Measurements from ENCODE around the gene ACOT11. TPM values are rescaled to one million over a fixed set of nuclear protein-coding genes. Genes with fewer than 3 reads are reported as not detected.

The ACOT11 gene
- total and polyA plus RNA-seq, 4 experiments from 2014 or later = 0.64 to 1.00 TPM; not detected in 2

- Mint-ChIP-seq H3K4me3 (no peak overlapping the region), H3K27ac (peak overlapping the region in 1 of 7 donors; percentile 42), H3K4me1 (peaks cover 10 to 15% (median 12%) of the 10 kb centered on the region in 4 donors), H3K27me3 (no peaks in the 10 kb centered on the region), H3K9me3 (no peaks in the 10 kb centered on the region), H3K36me3 (no peaks in the 10 kb centered on the region)
- Histone ChIP-seq H3K27ac (ENCODE audit: low read depth, low read length) (no peak overlapping the region), H3K36me3 (ENCODE audit: insufficient read depth, low read length) (no peaks in the 10 kb centered on the region), H3K4me3 (ENCODE audit: low read length in 2 of 2) (no peak overlapping the region), H3K9me3 (ENCODE audit: control insufficient read depth in 1 of 2, low read length in 2 of 2) (no peaks in the 10 kb centered on the region), H3K27me3 (ENCODE audit: insufficient read depth, low read length) (no peaks in the 10 kb centered on the region), H3K4me1 (ENCODE audit: insufficient read depth, low read length) (peaks cover 14% of the 10 kb centered on the region)
- DNase-seq = no peak
- intact Hi-C loops (cut with micrococcal nuclease) = no loop called here
- CTCF ChIA-PET (ENCODE audit: partially characterized antibody) = no interaction called here
- POLR2A ChIA-PET (ENCODE audit: partially characterized antibody) = no interaction called here
These were observed 60.7 kb downstream of the ACOT11 start for GRCh38 chr1:54608566-54609230.

- no peaks in the 10 kb centered on the region for H3K36me3 Mint-ChIP-seq
- intact Hi-C loops (cut with micrococcal nuclease) = no loop called here
- H3K9me3 Mint-ChIP-seq = no peaks in the 10 kb centered on the region
- Histone ChIP-seq H3K27me3 (ENCODE audit: insufficient read depth, low read length) (no peaks in the 10 kb centered on the region), H3K9me3 (ENCODE audit: control insufficient read depth in 1 of 2, low read length in 2 of 2) (no peaks in the 10 kb centered on the region), H3K4me3 (ENCODE audit: low read length in 2 of 2) (no peak overlapping the region), H3K36me3 (ENCODE audit: insufficient read depth, low read length) (no peaks in the 10 kb centered on the region), H3K27ac (ENCODE audit: low read depth, low read length) (no peak overlapping the region), H3K4me1 (ENCODE audit: insufficient read depth, low read length) (peaks cover 8% of the 10 kb centered on the region)
- POLR2A ChIA-PET (ENCODE audit: partially characterized antibody) = no interaction called here
- DNase-seq = no peak
- CTCF ChIA-PET (ENCODE audit: partially characterized antibody) = interaction anchor here (0.6 kb wide), 1 partner anchor 304 kb away, joined by 3 read pairs; no protein-coding TSS in a partner anchor
- H3K4me1 Mint-ChIP-seq = peaks cover 7 to 11% (median 11%) of the 10 kb centered on the region in 4 donors
- H3K4me3 Mint-ChIP-seq = no peak overlapping the region
- no peak overlapping the region for H3K27ac Mint-ChIP-seq
- H3K27me3 Mint-ChIP-seq = no peaks in the 10 kb centered on the region
These were observed 61.4 kb downstream of the ACOT11 start for GRCh38 chr1:54609301-54609921.

- Mint-ChIP-seq H3K9me3 (no peaks in the 10 kb centered on the region), H3K36me3 (no peaks in the 10 kb centered on the region), H3K4me1 (peaks cover under 1 to 5% (median 4%) of the 10 kb centered on the region in 4 donors), H3K4me3 (no peak overlapping the region), H3K27ac (no peak overlapping the region), H3K27me3 (peaks cover 0 to under 1% of the 10 kb centered on the region in 2 donors)
- H3K36me3 ChIP-seq (ENCODE audit: insufficient read depth, low read length) = no peaks in the 10 kb centered on the region
- H3K27me3 ChIP-seq (ENCODE audit: insufficient read depth, low read length) = no peaks in the 10 kb centered on the region
- intact Hi-C loops (cut with micrococcal nuclease) = no loop called here
- DNase-seq = no peak
- H3K9me3 ChIP-seq (ENCODE audit: control insufficient read depth in 1 of 2, low read length in 2 of 2) = no peaks in the 10 kb centered on the region
- ChIA-PET CTCF (ENCODE audit: partially characterized antibody) (interaction anchor here (0.6 kb wide), 1 partner anchor 305 kb away, joined by 3 read pairs; no protein-coding TSS in a partner anchor), POLR2A (ENCODE audit: partially characterized antibody) (no interaction called here)
- no peak overlapping the region for H3K27ac ChIP-seq (ENCODE audit: low read depth, low read length)
- H3K4me1 ChIP-seq (ENCODE audit: insufficient read depth, low read length) = peaks cover 2% of the 10 kb centered on the region
- H3K4me3 ChIP-seq (ENCODE audit: low read length in 2 of 2) = no peak overlapping the region
These were observed 62.0 kb downstream of the ACOT11 start for GRCh38 chr1:54610048-54610447.

- Histone ChIP-seq H3K27ac (ENCODE audit: low read depth, low read length) (no peak overlapping the region), H3K27me3 (ENCODE audit: insufficient read depth, low read length) (no peaks in the 10 kb centered on the region), H3K36me3 (ENCODE audit: insufficient read depth, low read length) (no peaks in the 10 kb centered on the region), H3K4me1 (ENCODE audit: insufficient read depth, low read length) (no peaks in the 10 kb centered on the region), H3K4me3 (ENCODE audit: low read length in 2 of 2) (no peak overlapping the region), H3K9me3 (ENCODE audit: control insufficient read depth in 1 of 2, low read length in 2 of 2) (no peaks in the 10 kb centered on the region)
- no peak for DNase-seq
- ChIA-PET POLR2A (ENCODE audit: partially characterized antibody) (no interaction called here), CTCF (ENCODE audit: partially characterized antibody) (no interaction called here)
- Mint-ChIP-seq H3K4me1 (peaks cover 0 to 4% (median 0%) of the 10 kb centered on the region in 4 donors), H3K27ac (no peak overlapping the region), H3K27me3 (peaks cover 1 to 5% of the 10 kb centered on the region in 2 donors), H3K36me3 (no peaks in the 10 kb centered on the region), H3K4me3 (no peak overlapping the region), H3K9me3 (no peaks in the 10 kb centered on the region)
- intact Hi-C loops (cut with micrococcal nuclease) = no loop called here
These were observed 62.9 kb downstream of the ACOT11 start for GRCh38 chr1:54610601-54611580.

GRCh38 chr1:54611621-54612020, 63.6 kb downstream of the ACOT11 start:
- no peaks in the 10 kb centered on the region for H3K4me1 ChIP-seq (ENCODE audit: insufficient read depth, low read length)
- no peak overlapping the region for H3K4me3 ChIP-seq (ENCODE audit: low read length in 2 of 2)
- intact Hi-C loops (cut with micrococcal nuclease) = no loop called here
- no peaks in the 10 kb centered on the region for H3K9me3 ChIP-seq (ENCODE audit: control insufficient read depth in 1 of 2, low read length in 2 of 2)
- H3K36me3 Mint-ChIP-seq = no peaks in the 10 kb centered on the region
- H3K27me3 Mint-ChIP-seq = peaks cover 1 to 5% of the 10 kb centered on the region in 2 donors
- no peaks in the 10 kb centered on the region for H3K9me3 Mint-ChIP-seq
- CTCF ChIA-PET (ENCODE audit: partially characterized antibody) = no interaction called here
- H3K27ac ChIP-seq (ENCODE audit: low read depth, low read length) = no peak overlapping the region
- POLR2A ChIA-PET (ENCODE audit: partially characterized antibody) = no interaction called here
- no peak overlapping the region for H3K27ac Mint-ChIP-seq
- no peaks in the 10 kb centered on the region for H3K27me3 ChIP-seq (ENCODE audit: insufficient read depth, low read length)
- H3K4me3 Mint-ChIP-seq = no peak overlapping the region
- no peak for DNase-seq
- no peaks in the 10 kb centered on the region for H3K36me3 ChIP-seq (ENCODE audit: insufficient read depth, low read length)
- H3K4me1 Mint-ChIP-seq = peaks cover 0 to 4% (median 0%) of the 10 kb centered on the region in 4 donors

- Histone ChIP-seq H3K9me3 (ENCODE audit: control insufficient read depth in 1 of 2, low read length in 2 of 2) (no peaks in the 10 kb centered on the region), H3K4me1 (ENCODE audit: insufficient read depth, low read length) (no peaks in the 10 kb centered on the region), H3K4me3 (ENCODE audit: low read length in 2 of 2) (no peak overlapping the region), H3K36me3 (ENCODE audit: insufficient read depth, low read length) (no peaks in the 10 kb centered on the region), H3K27ac (ENCODE audit: low read depth, low read length) (no peak overlapping the region), H3K27me3 (ENCODE audit: insufficient read depth, low read length) (no peaks in the 10 kb centered on the region)
- intact Hi-C loops (cut with micrococcal nuclease) = no loop called here
- no peak overlapping the region for H3K4me3 Mint-ChIP-seq
- H3K4me1 Mint-ChIP-seq = peaks cover 0 to 4% (median 0%) of the 10 kb centered on the region in 4 donors
- peaks cover 5 to 7% of the 10 kb centered on the region in 2 donors for H3K27me3 Mint-ChIP-seq
- DNase-seq = no peak
- ChIA-PET POLR2A (ENCODE audit: partially characterized antibody) (no interaction called here), CTCF (ENCODE audit: partially characterized antibody) (no interaction called here)
- no peaks in the 10 kb centered on the region for H3K36me3 Mint-ChIP-seq
- H3K27ac Mint-ChIP-seq = peak overlapping the region in 2 of 7 donors; percentile 31 to 39
- H3K9me3 Mint-ChIP-seq = no peaks in the 10 kb centered on the region
These were observed 66.0 kb downstream of the ACOT11 start for GRCh38 chr1:54614024-54614423.

- H3K4me3 Mint-ChIP-seq = no peak overlapping the region
- ChIA-PET POLR2A (ENCODE audit: partially characterized antibody) (no interaction called here), CTCF (ENCODE audit: partially characterized antibody) (no interaction called here)
- no peaks in the 10 kb centered on the region for H3K36me3 Mint-ChIP-seq
- no peaks in the 10 kb centered on the region for H3K4me1 ChIP-seq (ENCODE audit: insufficient read depth, low read length)
- H3K27me3 ChIP-seq (ENCODE audit: insufficient read depth, low read length) = no peaks in the 10 kb centered on the region
- intact Hi-C loops (cut with micrococcal nuclease) = no loop called here
- H3K9me3 Mint-ChIP-seq = no peaks in the 10 kb centered on the region
- H3K27me3 Mint-ChIP-seq = peaks cover 5 to 7% of the 10 kb centered on the region in 2 donors
- H3K27ac ChIP-seq (ENCODE audit: low read depth, low read length) = no peak overlapping the region
- H3K27ac Mint-ChIP-seq = peak overlapping the region in 1 of 7 donors; percentile 39
- peaks cover 0 to 4% (median 0%) of the 10 kb centered on the region in 4 donors for H3K4me1 Mint-ChIP-seq
- DNase-seq = no peak
- no peaks in the 10 kb centered on the region for H3K36me3 ChIP-seq (ENCODE audit: insufficient read depth, low read length)
- H3K4me3 ChIP-seq (ENCODE audit: low read length in 2 of 2) = no peak overlapping the region
- no peaks in the 10 kb centered on the region for H3K9me3 ChIP-seq (ENCODE audit: control insufficient read depth in 1 of 2, low read length in 2 of 2)
These were observed 66.5 kb downstream of the ACOT11 start for GRCh38 chr1:54614563-54614962.

Measured in CD4-positive, alpha-beta memory T cell (primary cell).